ENCODE measurements around the gene MGAT3.
"Not testable (repeated sequence)": the region's sequence is repeated elsewhere in the genome, so short reads cannot be mapped to it uniquely, and the experiment has no call there.

DNA sequence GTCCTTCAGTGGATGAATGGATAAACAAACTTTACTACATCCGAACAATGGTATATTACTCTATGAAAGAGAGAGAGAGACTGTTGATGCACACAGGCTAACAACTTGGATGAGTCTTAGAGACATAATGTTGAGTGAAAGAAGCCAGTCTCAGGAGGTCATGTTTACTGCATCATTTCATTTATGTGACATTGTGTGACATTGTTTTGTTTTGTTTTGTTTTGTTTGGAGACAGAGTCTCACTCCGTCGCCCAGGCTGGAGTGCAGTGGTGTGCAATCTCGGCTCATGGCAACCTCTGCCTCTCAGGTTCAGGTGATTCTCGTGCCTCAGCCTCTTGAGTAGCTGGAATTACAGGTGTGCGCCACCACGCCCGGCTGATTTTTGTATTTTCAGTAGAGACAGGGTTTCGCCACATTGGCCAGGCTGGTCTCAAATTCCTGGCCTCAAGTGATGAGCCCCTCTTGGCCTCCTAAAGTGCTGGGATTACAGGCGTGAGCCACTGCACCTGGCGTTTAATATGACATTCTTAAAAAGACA, 44.9 kb upstream of the MGAT3 start:
- TF ChIP-seq KLF10, CTCF (tag by site-specific recombination; IDR thresholded peaks at IDR 0.05): not testable (repeated sequence)
